GM12878 (cell line): Measurements from ENCODE around the gene HORMAD1.

Experiments
- HDGF ChIP-seq: fragments of 450-650 bp; IDR thresholded peaks from 2 replicates; pipeline ENCODE4 v1.6.1; 2016; ENCODE audit warnings: antibody characterized with exemption
- JUNB ChIP-seq: IDR thresholded peaks from 2 replicates; pipeline ENCODE4 v1.6.1; 2016; ENCODE audit warnings: antibody characterized with exemption, mild to moderate bottlenecking
- SP1 ChIP-seq: IDR thresholded peaks from one replicate; pipeline ENCODE4 v1.6.1; 2011; ENCODE audit warnings: low read depth, low read length
- TF ChIP-seq, protein P1 (sequence below), 3 experiments: IDR thresholded peaks in 2 of 3; conservative IDR thresholded peaks in 1 of 3; 2 replicates each; pipeline ENCODE4 v1.5.1; 2011; ENCODE audit warnings: low read depth in 3 of 3, low read length in 3 of 3, mild to moderate bottlenecking in 3 of 3, control low read depth in 2 of 3, moderate library complexity in 2 of 3, inconsistent platforms in 1 of 3, mixed read lengths in 1 of 3; ENCODE audit not compliant: control insufficient read depth in 2 of 3, insufficient read depth in 1 of 3; ENCODE audit errors: extremely low read depth in 1 of 3
- TF ChIP-seq, protein P2 (sequence below): IDR thresholded peaks from 2 replicates; pipeline ENCODE4 v1.6.1; 2012; ENCODE audit warnings: mild to moderate bottlenecking, low read depth, low read length
- TF ChIP-seq, protein P3 (sequence below): fragments of 450-650 bp; formaldehyde crosslinking; IDR thresholded peaks from 2 replicates; pipeline ENCODE4 v1.4.0; 2020; ENCODE audit warnings: mild to moderate bottlenecking, moderate library complexity

DNA sequence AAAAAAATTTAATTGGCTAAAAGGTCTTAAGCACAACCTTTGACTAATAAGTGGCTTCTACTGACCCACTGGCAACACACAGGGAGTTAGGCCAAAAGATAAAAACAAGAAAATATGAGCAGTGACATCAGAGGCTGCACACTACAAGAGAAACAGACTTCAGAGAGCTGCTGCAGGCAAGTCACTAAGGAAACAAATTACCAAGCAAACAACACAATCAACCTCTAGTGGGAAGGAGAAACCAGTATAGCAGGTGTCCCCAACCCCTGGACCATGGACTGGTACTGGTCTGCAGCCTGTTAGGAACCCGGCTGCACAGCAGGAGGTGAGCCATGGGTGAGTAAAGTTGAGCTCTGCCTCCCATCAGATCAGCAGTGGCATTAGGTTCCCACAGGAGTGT is 70.5 kb downstream of the HORMAD1 start:
- TF ChIP-seq, protein P1, sequence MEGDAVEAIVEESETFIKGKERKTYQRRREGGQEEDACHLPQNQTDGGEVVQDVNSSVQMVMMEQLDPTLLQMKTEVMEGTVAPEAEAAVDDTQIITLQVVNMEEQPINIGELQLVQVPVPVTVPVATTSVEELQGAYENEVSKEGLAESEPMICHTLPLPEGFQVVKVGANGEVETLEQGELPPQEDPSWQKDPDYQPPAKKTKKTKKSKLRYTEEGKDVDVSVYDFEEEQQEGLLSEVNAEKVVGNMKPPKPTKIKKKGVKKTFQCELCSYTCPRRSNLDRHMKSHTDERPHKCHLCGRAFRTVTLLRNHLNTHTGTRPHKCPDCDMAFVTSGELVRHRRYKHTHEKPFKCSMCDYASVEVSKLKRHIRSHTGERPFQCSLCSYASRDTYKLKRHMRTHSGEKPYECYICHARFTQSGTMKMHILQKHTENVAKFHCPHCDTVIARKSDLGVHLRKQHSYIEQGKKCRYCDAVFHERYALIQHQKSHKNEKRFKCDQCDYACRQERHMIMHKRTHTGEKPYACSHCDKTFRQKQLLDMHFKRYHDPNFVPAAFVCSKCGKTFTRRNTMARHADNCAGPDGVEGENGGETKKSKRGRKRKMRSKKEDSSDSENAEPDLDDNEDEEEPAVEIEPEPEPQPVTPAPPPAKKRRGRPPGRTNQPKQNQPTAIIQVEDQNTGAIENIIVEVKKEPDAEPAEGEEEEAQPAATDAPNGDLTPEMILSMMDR (IDR thresholded peaks at IDR 0.05 in 2 of 3, conservative IDR thresholded peaks at IDR 0.05 in 1 of 3; ENCODE audit: control insufficient read depth in 2 of 3, extremely low read depth in 1 of 3, insufficient read depth in 1 of 3, low read depth in 3 of 3, low read length in 3 of 3) = no peak
- TF ChIP-seq, protein P2, sequence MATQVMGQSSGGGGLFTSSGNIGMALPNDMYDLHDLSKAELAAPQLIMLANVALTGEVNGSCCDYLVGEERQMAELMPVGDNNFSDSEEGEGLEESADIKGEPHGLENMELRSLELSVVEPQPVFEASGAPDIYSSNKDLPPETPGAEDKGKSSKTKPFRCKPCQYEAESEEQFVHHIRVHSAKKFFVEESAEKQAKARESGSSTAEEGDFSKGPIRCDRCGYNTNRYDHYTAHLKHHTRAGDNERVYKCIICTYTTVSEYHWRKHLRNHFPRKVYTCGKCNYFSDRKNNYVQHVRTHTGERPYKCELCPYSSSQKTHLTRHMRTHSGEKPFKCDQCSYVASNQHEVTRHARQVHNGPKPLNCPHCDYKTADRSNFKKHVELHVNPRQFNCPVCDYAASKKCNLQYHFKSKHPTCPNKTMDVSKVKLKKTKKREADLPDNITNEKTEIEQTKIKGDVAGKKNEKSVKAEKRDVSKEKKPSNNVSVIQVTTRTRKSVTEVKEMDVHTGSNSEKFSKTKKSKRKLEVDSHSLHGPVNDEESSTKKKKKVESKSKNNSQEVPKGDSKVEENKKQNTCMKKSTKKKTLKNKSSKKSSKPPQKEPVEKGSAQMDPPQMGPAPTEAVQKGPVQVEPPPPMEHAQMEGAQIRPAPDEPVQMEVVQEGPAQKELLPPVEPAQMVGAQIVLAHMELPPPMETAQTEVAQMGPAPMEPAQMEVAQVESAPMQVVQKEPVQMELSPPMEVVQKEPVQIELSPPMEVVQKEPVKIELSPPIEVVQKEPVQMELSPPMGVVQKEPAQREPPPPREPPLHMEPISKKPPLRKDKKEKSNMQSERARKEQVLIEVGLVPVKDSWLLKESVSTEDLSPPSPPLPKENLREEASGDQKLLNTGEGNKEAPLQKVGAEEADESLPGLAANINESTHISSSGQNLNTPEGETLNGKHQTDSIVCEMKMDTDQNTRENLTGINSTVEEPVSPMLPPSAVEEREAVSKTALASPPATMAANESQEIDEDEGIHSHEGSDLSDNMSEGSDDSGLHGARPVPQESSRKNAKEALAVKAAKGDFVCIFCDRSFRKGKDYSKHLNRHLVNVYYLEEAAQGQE = no peak
- no peak for TF ChIP-seq JUNB
- TF ChIP-seq HDGF = no peak
- no peak for TF ChIP-seq SP1
- TF ChIP-seq, protein P3, sequence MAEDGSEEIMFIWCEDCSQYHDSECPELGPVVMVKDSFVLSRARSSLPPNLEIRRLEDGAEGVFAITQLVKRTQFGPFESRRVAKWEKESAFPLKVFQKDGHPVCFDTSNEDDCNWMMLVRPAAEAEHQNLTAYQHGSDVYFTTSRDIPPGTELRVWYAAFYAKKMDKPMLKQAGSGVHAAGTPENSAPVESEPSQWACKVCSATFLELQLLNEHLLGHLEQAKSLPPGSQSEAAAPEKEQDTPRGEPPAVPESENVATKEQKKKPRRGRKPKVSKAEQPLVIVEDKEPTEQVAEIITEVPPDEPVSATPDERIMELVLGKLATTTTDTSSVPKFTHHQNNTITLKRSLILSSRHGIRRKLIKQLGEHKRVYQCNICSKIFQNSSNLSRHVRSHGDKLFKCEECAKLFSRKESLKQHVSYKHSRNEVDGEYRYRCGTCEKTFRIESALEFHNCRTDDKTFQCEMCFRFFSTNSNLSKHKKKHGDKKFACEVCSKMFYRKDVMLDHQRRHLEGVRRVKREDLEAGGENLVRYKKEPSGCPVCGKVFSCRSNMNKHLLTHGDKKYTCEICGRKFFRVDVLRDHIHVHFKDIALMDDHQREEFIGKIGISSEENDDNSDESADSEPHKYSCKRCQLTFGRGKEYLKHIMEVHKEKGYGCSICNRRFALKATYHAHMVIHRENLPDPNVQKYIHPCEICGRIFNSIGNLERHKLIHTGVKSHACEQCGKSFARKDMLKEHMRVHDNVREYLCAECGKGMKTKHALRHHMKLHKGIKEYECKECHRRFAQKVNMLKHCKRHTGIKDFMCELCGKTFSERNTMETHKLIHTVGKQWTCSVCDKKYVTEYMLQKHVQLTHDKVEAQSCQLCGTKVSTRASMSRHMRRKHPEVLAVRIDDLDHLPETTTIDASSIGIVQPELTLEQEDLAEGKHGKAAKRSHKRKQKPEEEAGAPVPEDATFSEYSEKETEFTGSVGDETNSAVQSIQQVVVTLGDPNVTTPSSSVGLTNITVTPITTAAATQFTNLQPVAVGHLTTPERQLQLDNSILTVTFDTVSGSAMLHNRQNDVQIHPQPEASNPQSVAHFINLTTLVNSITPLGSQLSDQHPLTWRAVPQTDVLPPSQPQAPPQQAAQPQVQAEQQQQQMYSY (CRISPR knock-in tag) = no peak
